H1 (cell line): ENCODE data around the gene ACTR5.

ENCODE experiments used
- CEBPB ChIP-seq: IDR thresholded peaks from 2 replicates; pipeline ENCODE4 v1.6.1; 2012; ENCODE audit warnings: low read depth, low read length
- POLR2A ChIP-seq, 2 experiments: IDR thresholded peaks; 1 replicate in 1 of 2; 2 replicates in 1 of 2; pipeline ENCODE4 v1.6.1; 2011; ENCODE audit warnings: low read depth in 2 of 2, low read length in 2 of 2, mild to moderate bottlenecking in 2 of 2; ENCODE audit errors: control extremely low read depth in 1 of 2

DNA sequence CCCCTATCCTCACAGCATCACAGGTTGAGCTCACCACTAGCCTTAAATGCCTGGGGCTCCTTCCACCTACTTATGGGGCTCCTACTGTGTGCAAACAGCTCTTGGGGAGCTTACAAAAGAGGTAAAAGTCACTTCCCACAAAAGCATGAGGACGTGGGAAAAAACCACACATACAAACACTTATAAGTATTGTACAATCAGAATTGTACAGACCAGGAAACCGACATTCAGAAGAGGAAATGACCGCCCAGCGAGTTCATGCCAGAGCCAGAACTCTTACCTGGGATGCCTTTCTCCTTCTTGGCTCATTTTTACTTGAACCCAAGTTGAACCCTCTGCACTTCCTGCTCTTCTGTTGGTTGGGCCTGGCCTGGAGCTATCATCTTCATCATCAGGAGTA, 50.9 kb downstream of the ACTR5 start:
- TF ChIP-seq CEBPB (no peak), POLR2A (IDR thresholded peaks at IDR 0.05; ENCODE audit: control extremely low read depth in 1 of 2, low read depth in 2 of 2, low read length in 2 of 2) (no peak)
